Keratinocyte (primary cell): ENCODE results near the gene SWI5.

Source experiments
- EZH2 ChIP-seq: IDR thresholded peaks from one replicate; pipeline ENCODE4 v1.6.1; 2012; ENCODE audit warnings: inconsistent platforms, mild to moderate bottlenecking, low read length, moderate library complexity
- TF ChIP-seq, protein P1 (sequence below), 3 experiments: IDR thresholded peaks in 1 of 3; conservative IDR thresholded peaks in 1 of 3; optimal IDR thresholded peaks in 1 of 3; 2 replicates in 2 of 3; 3 replicates in 1 of 3; pipeline versions ENCODE3 to v1.5.1; 2011; ENCODE audit warnings: low read length in 3 of 3, mild to moderate bottlenecking in 3 of 3, moderate library complexity in 2 of 3, control low read depth in 1 of 3, inconsistent platforms in 1 of 3; ENCODE audit not compliant: insufficient read depth in 2 of 3; ENCODE audit errors: extremely low read depth in 1 of 3

GRCh38 chr9:128271112-128271511 is 5.0 kb upstream of the SWI5 start:
- TF ChIP-seq, protein P1, sequence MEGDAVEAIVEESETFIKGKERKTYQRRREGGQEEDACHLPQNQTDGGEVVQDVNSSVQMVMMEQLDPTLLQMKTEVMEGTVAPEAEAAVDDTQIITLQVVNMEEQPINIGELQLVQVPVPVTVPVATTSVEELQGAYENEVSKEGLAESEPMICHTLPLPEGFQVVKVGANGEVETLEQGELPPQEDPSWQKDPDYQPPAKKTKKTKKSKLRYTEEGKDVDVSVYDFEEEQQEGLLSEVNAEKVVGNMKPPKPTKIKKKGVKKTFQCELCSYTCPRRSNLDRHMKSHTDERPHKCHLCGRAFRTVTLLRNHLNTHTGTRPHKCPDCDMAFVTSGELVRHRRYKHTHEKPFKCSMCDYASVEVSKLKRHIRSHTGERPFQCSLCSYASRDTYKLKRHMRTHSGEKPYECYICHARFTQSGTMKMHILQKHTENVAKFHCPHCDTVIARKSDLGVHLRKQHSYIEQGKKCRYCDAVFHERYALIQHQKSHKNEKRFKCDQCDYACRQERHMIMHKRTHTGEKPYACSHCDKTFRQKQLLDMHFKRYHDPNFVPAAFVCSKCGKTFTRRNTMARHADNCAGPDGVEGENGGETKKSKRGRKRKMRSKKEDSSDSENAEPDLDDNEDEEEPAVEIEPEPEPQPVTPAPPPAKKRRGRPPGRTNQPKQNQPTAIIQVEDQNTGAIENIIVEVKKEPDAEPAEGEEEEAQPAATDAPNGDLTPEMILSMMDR (optimal IDR thresholded peaks at IDR 0.05 in 1 of 3, IDR thresholded peaks at IDR 0.05 in 1 of 3, conservative IDR thresholded peaks at IDR 0.05 in 1 of 3; ENCODE audit: extremely low read depth in 1 of 3, insufficient read depth in 2 of 3, low read length in 3 of 3), result no peak
- no peak for TF ChIP-seq EZH2
